Peyer's patch (tissue), 4 donors: ENCODE results near the gene RALGPS2. TPM values are rescaled to one million over a fixed set of nuclear protein-coding genes. Genes with fewer than 3 reads are reported as not detected.

Experiments
- DNase-seq, 3 donors: peaks; one replicate each; pipeline ENCODE4 v3.0.0-alpha.2; 2017 to 2019
- H3K27ac ChIP-seq, 4 donors: fragments of 200-600 bp; sonication (generic); one replicate each; pipeline ENCODE4 v1.5.1; 2016 to 2019
- H3K27me3 ChIP-seq, 2 donors: fragments of 200-600 bp; sonication (generic); one replicate each; pipeline ENCODE4 v1.5.1; 2019
- H3K36me3 ChIP-seq, 3 donors: fragments of 200-600 bp; sonication (generic); one replicate each; pipeline ENCODE4 v1.5.1; 2016 to 2019
- H3K4me1 ChIP-seq, 4 donors: fragments of 200-600 bp; sonication (generic); one replicate each; pipeline ENCODE4 v1.5.1; 2016 to 2019
- H3K4me3 ChIP-seq, 4 donors: fragments of 200-600 bp; sonication (generic); 1 replicate in 3 of 4; 2 replicates in 1 of 4; pipeline ENCODE4 v1.5.1; 2016 to 2019; ENCODE audit warnings: mild to moderate bottlenecking in 1 of 4
- H3K9me3 ChIP-seq, 4 donors: fragments of 200-600 bp; sonication (generic); one replicate each; pipeline ENCODE4 v1.5.1; 2016 to 2019; ENCODE audit warnings: mild to moderate bottlenecking in 1 of 4
- POLR2A ChIP-seq, 2 donors: fragments of 450-650 bp; IDR thresholded peaks; one replicate each; pipeline ENCODE4 v1.5.1; 2017; ENCODE audit warnings: antibody characterized with exemption in 2 of 2, mild to moderate bottlenecking in 2 of 2, moderate library complexity in 2 of 2
- total RNA-seq, 4 donors: library from RNA; depleted of rRNA; stranded (reverse); fragments of >200 nt; gene quantifications; one replicate each; pipeline ENCODE4 v1.1.0, GENCODE V29; 2016
- TF ChIP-seq, protein P1 (sequence below), 6 experiments: fragments of 450-650 bp in 4 of 6; fragments of 200-600 bp in 2 of 6; sonication (generic) in 1 of 6; IDR thresholded peaks; one replicate each; pipeline ENCODE4 v1.5.1; 2017 to 2019; ENCODE audit warnings: antibody characterized with exemption in 6 of 6, mild to moderate bottlenecking in 3 of 6, moderate library complexity in 1 of 6

Gene RALGPS2
- total RNA-seq, 4 donors from 2014 or later = 25.8 to 102 (median 40.6) TPM

DNA sequence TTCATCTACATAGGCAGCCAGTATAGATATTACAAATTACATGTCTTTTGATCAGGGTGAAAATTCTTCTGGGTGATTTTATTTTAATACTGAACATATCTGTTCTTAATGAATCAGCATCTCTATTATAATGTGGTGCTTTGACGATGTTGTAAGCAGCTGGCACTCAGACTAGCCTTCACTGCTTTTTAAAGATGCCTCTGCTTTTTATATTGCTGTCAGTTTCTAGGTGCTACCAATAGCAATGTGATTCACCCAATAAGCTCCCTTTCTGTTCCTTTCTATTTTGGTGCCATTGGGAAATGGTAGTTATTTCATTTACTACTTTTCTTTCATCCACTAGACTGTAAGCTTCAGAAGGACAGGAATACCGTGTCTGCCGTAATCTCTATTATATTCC lies 156.9 kb downstream of the RALGPS2 start:
- Histone ChIP-seq H3K27me3 (no peaks in the 10 kb centered on the region), H3K4me3 (no peak overlapping the region), H3K27ac (no peak overlapping the region), H3K36me3 (peaks cover 0 to 21% (median 0%) of the 10 kb centered on the region in 3 donors), H3K9me3 (no peaks in the 10 kb centered on the region), H3K4me1 (no peaks in the 10 kb centered on the region)
- no peak for DNase-seq
- TF ChIP-seq, protein P1, sequence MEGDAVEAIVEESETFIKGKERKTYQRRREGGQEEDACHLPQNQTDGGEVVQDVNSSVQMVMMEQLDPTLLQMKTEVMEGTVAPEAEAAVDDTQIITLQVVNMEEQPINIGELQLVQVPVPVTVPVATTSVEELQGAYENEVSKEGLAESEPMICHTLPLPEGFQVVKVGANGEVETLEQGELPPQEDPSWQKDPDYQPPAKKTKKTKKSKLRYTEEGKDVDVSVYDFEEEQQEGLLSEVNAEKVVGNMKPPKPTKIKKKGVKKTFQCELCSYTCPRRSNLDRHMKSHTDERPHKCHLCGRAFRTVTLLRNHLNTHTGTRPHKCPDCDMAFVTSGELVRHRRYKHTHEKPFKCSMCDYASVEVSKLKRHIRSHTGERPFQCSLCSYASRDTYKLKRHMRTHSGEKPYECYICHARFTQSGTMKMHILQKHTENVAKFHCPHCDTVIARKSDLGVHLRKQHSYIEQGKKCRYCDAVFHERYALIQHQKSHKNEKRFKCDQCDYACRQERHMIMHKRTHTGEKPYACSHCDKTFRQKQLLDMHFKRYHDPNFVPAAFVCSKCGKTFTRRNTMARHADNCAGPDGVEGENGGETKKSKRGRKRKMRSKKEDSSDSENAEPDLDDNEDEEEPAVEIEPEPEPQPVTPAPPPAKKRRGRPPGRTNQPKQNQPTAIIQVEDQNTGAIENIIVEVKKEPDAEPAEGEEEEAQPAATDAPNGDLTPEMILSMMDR (IDR thresholded peaks at IDR 0.05) = no peak
- TF ChIP-seq POLR2A (IDR thresholded peaks at IDR 0.05) = no peak

DNA sequence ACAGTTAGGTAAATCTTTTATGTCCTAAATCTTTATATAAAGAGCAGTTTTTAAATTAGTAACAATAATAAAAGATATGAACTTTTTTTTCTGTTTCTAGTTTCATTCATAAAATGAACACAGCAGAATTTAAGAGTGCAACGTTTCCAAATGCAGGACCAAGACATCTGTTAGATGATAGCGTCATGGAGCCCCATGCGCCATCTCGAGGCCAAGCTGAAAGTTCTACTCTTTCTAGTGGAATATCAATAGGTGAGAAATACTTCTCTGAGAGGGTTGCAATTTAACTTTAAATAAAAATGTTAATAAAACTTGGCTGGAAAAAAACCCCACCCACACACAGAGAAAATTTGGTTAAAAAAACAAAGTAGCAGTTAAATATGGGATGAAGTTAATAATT lies 160.8 kb downstream of the RALGPS2 start:
- H3K36me3 ChIP-seq = peaks cover 0 to 32% (median 0%) of the 10 kb centered on the region in 3 donors
- DNase-seq = no peak
- H3K27ac ChIP-seq = no peak overlapping the region
- H3K27me3 ChIP-seq = no peaks in the 10 kb centered on the region
- no peaks in the 10 kb centered on the region for H3K9me3 ChIP-seq
- no peak for TF ChIP-seq POLR2A (IDR thresholded peaks at IDR 0.05)
- TF ChIP-seq, protein P1 (IDR thresholded peaks at IDR 0.05) = no peak
- H3K4me3 ChIP-seq = no peak overlapping the region
- H3K4me1 ChIP-seq = no peaks in the 10 kb centered on the region

GRCh38 chr1:178886551-178886950 lies 161.5 kb downstream of the RALGPS2 start:
- Histone ChIP-seq H3K4me3 (no peak overlapping the region), H3K27ac (no peak overlapping the region), H3K27me3 (no peaks in the 10 kb centered on the region), H3K9me3 (no peaks in the 10 kb centered on the region), H3K4me1 (no peaks in the 10 kb centered on the region), H3K36me3 (peaks cover 0 to 35% (median 0%) of the 10 kb centered on the region in 3 donors)
- TF ChIP-seq, protein P1 (IDR thresholded peaks at IDR 0.05) = no peak
- TF ChIP-seq POLR2A (IDR thresholded peaks at IDR 0.05) = no peak
- DNase-seq = no peak

DNA sequence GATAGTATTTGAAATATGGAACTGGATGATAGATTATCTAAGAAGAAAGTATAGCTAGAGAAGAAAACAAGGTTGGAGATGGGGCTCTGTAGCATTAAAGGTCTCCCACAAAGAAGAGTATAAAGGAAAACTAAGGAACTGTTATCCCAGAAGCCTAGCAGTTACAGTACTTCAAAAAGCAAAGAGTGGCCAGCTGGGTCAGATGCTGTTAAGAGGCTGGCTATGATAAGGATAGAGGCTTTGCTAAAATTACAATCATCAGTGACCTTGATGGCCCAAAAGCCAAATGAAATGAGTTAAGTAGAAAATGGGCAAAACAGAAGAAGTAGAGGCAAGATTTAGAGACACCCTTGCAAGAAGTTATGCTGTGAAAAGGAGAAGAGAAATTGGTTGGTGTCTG lies 170.9 kb downstream of the RALGPS2 start:
- Histone ChIP-seq H3K36me3 (peaks cover 0 to 12% (median 0%) of the 10 kb centered on the region in 3 donors), H3K4me1 (no peaks in the 10 kb centered on the region), H3K4me3 (no peak overlapping the region), H3K27ac (no peak overlapping the region), H3K27me3 (no peaks in the 10 kb centered on the region), H3K9me3 (no peaks in the 10 kb centered on the region)
- TF ChIP-seq, protein P1 (IDR thresholded peaks at IDR 0.05) = no peak
- no peak for TF ChIP-seq POLR2A (IDR thresholded peaks at IDR 0.05)
- DNase-seq = no peak

- H3K4me3 ChIP-seq = no peak overlapping the region
- TF ChIP-seq, protein P1 (IDR thresholded peaks at IDR 0.05) = no peak
- TF ChIP-seq POLR2A (IDR thresholded peaks at IDR 0.05) = no peak
- H3K9me3 ChIP-seq = no peaks in the 10 kb centered on the region
- no peak overlapping the region for H3K27ac ChIP-seq
- H3K36me3 ChIP-seq = peaks cover 0 to 10% (median 2%) of the 10 kb centered on the region in 3 donors
- no peak for DNase-seq
- no peaks in the 10 kb centered on the region for H3K4me1 ChIP-seq
- no peaks in the 10 kb centered on the region for H3K27me3 ChIP-seq
These were observed 173.4 kb downstream of the RALGPS2 start for GRCh38 chr1:178898401-178898800.

DNA sequence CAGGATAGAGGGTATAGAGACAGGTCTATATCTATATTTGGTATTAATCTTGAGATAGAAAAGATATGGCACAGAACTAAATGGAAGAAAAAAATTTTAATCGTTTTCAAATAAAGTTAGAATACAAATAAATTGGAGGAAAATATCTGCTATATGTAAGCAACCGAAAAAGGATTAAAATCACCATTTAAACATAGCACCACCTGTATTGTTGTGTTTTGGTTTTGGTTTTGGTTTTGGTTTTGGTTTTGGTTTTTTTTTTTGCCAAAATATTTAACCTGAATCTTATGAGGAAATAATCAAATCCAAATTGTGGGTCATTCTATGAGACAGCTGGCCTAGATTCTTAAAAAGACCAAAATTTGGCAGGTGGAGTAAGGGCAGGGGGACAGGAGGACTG lies 174.4 kb downstream of the RALGPS2 start:
- Histone ChIP-seq H3K4me1 (no peaks in the 10 kb centered on the region), H3K36me3 (peaks cover 0 to 10% (median 2%) of the 10 kb centered on the region in 3 donors), H3K27ac (no peak overlapping the region), H3K27me3 (no peaks in the 10 kb centered on the region), H3K9me3 (no peaks in the 10 kb centered on the region), H3K4me3 (no peak overlapping the region)
- DNase-seq = no peak
- TF ChIP-seq POLR2A (IDR thresholded peaks at IDR 0.05) = no peak
- TF ChIP-seq, protein P1 (IDR thresholded peaks at IDR 0.05) = no peak
